Panc1 (cell line): ENCODE results near the gene LRRN3. TPM values are rescaled to one million over a fixed set of nuclear protein-coding genes. Genes with fewer than 3 reads are reported as not detected.
"Not testable (repeated sequence)": the region's sequence is repeated elsewhere in the genome, so short reads cannot be mapped to it uniquely, and the experiment has no call there.

ENCODE experiments used
- ATAC-seq: fragments of 200-7000 bp; cut with Tn5 transposase; 2 replicates; pipeline ENCODE4 v1.9.1; 2020; ENCODE audit warnings: mild to moderate bottlenecking, moderate library complexity
- BruUV-seq: library from RNA; stranded (reverse); fragments of 400-500 nt; replicated peaks from 2 replicates; lab custom pipeline; 2021; lab: Mats Ljungman, UMichigan
- CTCF ChIA-PET: fragments of 300-600 bp; sonication (Branson Sonifier 250); formaldehyde crosslinking; loops from one replicate; lab custom pipeline; 2022; ENCODE audit warnings: antibody characterized with exemption; lab: Charles Lee
- POLR2A ChIA-PET: fragments of 300-600 bp; sonication (Branson Sonifier 250); formaldehyde crosslinking; loops from one replicate; lab custom pipeline; 2022; ENCODE audit warnings: antibody characterized with exemption; lab: Charles Lee
- DNase-seq: peaks from one replicate; pipeline ENCODE4 v3.0.0-alpha.2; 2010; ENCODE audit warnings: low read depth, low spot score
- H3K27ac ChIP-seq: 2 replicates; pipeline ENCODE4 v1.5.1; 2011; ENCODE audit warnings: mild to moderate bottlenecking, low read length, inconsistent platforms
- H3K27me3 ChIP-seq: fragments of 200-500 bp; sonication (Bioruptor generic); 2 replicates; pipeline ENCODE4 v1.6.0; 2014; ENCODE audit warnings: low read length, inconsistent platforms; ENCODE audit not compliant: control insufficient read depth, insufficient read depth
- H3K36me3 ChIP-seq: fragments of 200-500 bp; sonication (Bioruptor generic); 2 replicates; pipeline ENCODE4 v1.5.1; 2014; ENCODE audit warnings: inconsistent platforms, mild to moderate bottlenecking, low read length, moderate library complexity; ENCODE audit not compliant: control insufficient read depth, insufficient read depth
- H3K4me1 ChIP-seq: 2 replicates; pipeline ENCODE4 v1.5.1; 2011; ENCODE audit warnings: inconsistent platforms, mild to moderate bottlenecking, low read length, moderate library complexity; ENCODE audit not compliant: control insufficient read depth, insufficient read depth
- H3K4me3 ChIP-seq, 2 experiments: 2 replicates each; pipeline ENCODE4 v1.5.1; 2011 to 2012; ENCODE audit warnings: low read depth in 2 of 2, low read length in 2 of 2, mild to moderate bottlenecking in 2 of 2, inconsistent platforms in 1 of 2, moderate library complexity in 1 of 2
- H3K9me3 ChIP-seq: fragments of 200-500 bp; sonication (Bioruptor generic); 2 replicates; pipeline ENCODE4 v1.5.1; 2014; ENCODE audit warnings: low read depth, mild to moderate bottlenecking, inconsistent platforms, low read length, moderate library complexity; ENCODE audit not compliant: control insufficient read depth, insufficient read depth
- CTCF ChIP-seq: fragments of 450-650 bp; IDR thresholded peaks from 2 replicates; pipeline ENCODE4 v1.5.1; 2017; ENCODE audit warnings: mild to moderate bottlenecking
- POLR2AphosphoS5 ChIP-seq: IDR thresholded peaks from 2 replicates; pipeline ENCODE4 v1.6.1; 2012; ENCODE audit warnings: mild to moderate bottlenecking, low read depth, low read length, moderate library complexity
- REST ChIP-seq, 2 experiments: IDR thresholded peaks; 2 replicates each; pipeline ENCODE4 v1.6.1; 2011 to 2012; ENCODE audit warnings: low read depth in 2 of 2, control low read depth in 1 of 2, low read length in 1 of 2, mild to moderate bottlenecking in 1 of 2, moderate library complexity in 1 of 2; ENCODE audit not compliant: insufficient read depth in 1 of 2
- SIN3A ChIP-seq: IDR thresholded peaks from 2 replicates; pipeline ENCODE4 v1.6.1; 2012; ENCODE audit warnings: low read depth, mild to moderate bottlenecking, low read length, moderate library complexity, borderline replicate concordance; ENCODE audit not compliant: insufficient read depth
- TCF7L2 ChIP-seq: IDR thresholded peaks from 2 replicates; pipeline ENCODE4 v1.6.1; 2011; ENCODE audit warnings: mild to moderate bottlenecking, low read depth, low read length, inconsistent platforms
- in situ Hi-C: cut with HindIII; loops from 2 replicates; pipeline ENCODE4 v1.10.0; 2016; ENCODE audit warnings: low sequenced_read_pairs, low pct_unique_long_range_greater_than_20kb
- intact Hi-C: fragments of 100-400 bp; cut with micrococcal nuclease; formaldehyde crosslinking; loops from one replicate; pipeline ENCODE4 v1.10.0; 2022; ENCODE audit not compliant: unreplicated experiment
- total RNA-seq: library from RNA; stranded (reverse); gene quantifications from one replicate; pipeline ENCODE4 v1.2.1, GENCODE V29; 2021; ENCODE audit not compliant: unreplicated experiment

Gene LRRN3
- total RNA-seq, 1 experiment from 2014 or later, result 0.15 TPM

- CTCF ChIA-PET, result no interaction called here
- H3K27ac ChIP-seq, result no peak overlapping the region
- H3K4me3 ChIP-seq, result no peak overlapping the region
- no TSS peak for BruUV-seq
- in situ Hi-C loops, result no loop called here
- H3K4me1 ChIP-seq, result no peaks in the 10 kb centered on the region
- intact Hi-C loops, result no loop called here
- DNase-seq (no peak), ATAC-seq (no peak)
- H3K27me3 ChIP-seq, result no peaks in the 10 kb centered on the region
- POLR2A ChIA-PET, result no interaction called here
- H3K9me3 ChIP-seq, result no peaks in the 10 kb centered on the region
- TF ChIP-seq CTCF (no peak), TCF7L2 (no peak), REST (IDR thresholded peaks at IDR 0.05; ENCODE audit: insufficient read depth in 1 of 2, low read depth in 2 of 2, low read length in 1 of 2) (no peak), SIN3A (no peak), POLR2AphosphoS5 (no peak)
- H3K36me3 ChIP-seq, result no peaks in the 10 kb centered on the region
Observed at GRCh38 chr7:111068618-111069017, 22.3 kb upstream of the LRRN3 start.

GRCh38 chr7:111071556-111071955, 19.4 kb upstream of the LRRN3 start:
- intact Hi-C loops (no loop called here), in situ Hi-C loops (no loop called here)
- Histone ChIP-seq H3K27ac (no peak overlapping the region), H3K36me3 (no peaks in the 10 kb centered on the region), H3K27me3 (no peaks in the 10 kb centered on the region), H3K9me3 (no peaks in the 10 kb centered on the region), H3K4me1 (no peaks in the 10 kb centered on the region), H3K4me3 (no peak overlapping the region)
- ATAC-seq (no peak), DNase-seq (no peak)
- POLR2A ChIA-PET, result no interaction called here
- BruUV-seq, result no TSS peak
- CTCF ChIA-PET, result no interaction called here
- TF ChIP-seq REST (IDR thresholded peaks at IDR 0.05; ENCODE audit: insufficient read depth in 1 of 2, low read depth in 2 of 2, low read length in 1 of 2), result no peak
- no peak for TF ChIP-seq TCF7L2
- TF ChIP-seq CTCF, result no peak
- TF ChIP-seq SIN3A, result no peak
- TF ChIP-seq POLR2AphosphoS5, result no peak

DNA sequence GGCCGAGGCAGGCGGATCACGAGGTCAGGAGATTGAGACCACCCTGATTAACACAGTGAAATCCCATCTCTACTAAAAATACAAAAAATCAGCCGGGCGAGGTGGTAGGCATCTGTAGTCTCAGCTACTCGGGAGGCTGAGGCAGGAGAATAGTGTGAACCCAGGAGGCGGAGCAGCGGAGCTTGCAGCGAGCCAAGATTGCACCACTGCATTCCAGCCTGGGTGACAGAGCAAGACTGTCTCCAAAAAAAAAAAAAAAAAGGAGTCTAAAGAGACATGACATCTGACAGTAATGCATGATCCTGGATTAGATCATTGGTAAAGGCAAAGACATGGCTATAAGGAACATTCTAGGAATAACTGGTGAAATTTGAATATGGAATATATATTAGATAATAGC, 18.3 kb upstream of the LRRN3 start:
- H3K27me3 ChIP-seq, H3K36me3 ChIP-seq, intact Hi-C loops, H3K9me3 ChIP-seq, ATAC-seq, H3K27ac ChIP-seq, H3K4me1 ChIP-seq, CTCF ChIA-PET, H3K4me3 ChIP-seq, DNase-seq, BruUV-seq, POLR2A ChIA-PET, in situ Hi-C loops: not testable (repeated sequence)
